GM21723 (cell line): ENCODE measurements around the gene LRRC4C.
"Not testable (repeated sequence)": the region's sequence is repeated elsewhere in the genome, so short reads cannot be mapped to it uniquely, and the experiment has no call there.

Source experiments
- ATAC-seq: cut with Tn5 transposase; IDR thresholded peaks from one replicate; pipeline ENCODE4 v1.9.1; 2021; ENCODE audit warnings: mild to moderate bottlenecking, moderate library complexity; ENCODE audit not compliant: unreplicated experiment

LRRC4C gene

DNA sequence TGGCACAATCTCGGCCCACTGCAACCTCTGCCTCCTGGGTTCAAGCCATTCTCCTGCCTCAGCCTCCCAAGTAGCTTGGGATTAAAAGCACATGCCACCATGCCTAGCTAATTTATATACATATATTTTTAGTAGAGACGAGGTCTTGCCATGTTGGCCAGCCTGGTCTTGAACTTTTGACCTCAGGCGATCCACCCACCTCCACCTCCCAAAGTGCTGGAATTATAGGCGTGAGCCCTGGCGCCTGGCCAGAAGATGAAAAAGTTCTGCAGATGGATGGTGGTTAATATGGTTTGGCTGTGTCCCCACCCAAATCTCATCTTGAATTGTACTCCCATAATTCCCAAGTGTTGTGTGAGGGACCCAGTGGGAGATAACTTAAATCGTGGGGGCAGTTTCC is 937.4 kb downstream of the LRRC4C start:
- ATAC-seq, result not testable (repeated sequence)

- no peak for ATAC-seq
Measured at GRCh38 chr11:40517122-40517521, 942.3 kb downstream of the LRRC4C start.

DNA sequence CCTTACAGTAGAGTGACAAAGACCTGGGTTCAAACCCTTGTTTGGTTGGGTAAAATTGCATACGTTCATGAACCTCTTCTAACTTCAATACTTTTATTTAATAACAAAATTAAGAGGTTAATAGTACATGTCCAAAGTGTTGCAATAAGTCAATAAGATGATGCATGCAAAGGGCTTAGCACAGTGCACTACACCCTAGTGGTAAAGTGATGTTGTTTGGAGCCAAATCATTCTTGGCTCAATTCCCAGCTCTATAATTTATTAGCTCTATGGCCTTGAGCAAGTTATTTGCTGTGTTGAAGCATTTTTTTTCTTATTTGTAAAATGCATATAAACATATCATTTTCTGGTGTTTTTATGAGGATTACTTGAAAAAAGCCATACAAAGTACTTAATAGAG is 945.3 kb downstream of the LRRC4C start:
- ATAC-seq, result no peak

DNA sequence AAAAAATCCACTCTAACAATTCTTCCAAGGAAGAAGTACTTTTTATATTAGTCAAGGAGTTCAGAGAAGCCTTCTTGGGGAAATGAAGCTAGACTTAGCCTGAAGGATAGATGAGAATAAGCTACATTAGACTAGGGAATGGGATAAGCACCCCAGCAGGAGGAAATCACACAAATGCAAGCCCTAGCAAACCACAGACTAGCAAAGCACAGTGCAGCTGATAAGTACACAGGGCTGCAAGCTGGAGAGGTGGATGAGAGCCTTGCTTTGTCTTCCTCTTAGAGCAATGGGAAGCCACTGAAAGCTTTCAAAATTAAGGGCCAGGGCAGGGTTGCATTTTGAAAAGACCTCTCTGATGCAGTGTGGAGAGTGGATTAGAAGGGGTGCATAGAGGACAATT is 946.2 kb downstream of the LRRC4C start:
- ATAC-seq, result no peak

DNA sequence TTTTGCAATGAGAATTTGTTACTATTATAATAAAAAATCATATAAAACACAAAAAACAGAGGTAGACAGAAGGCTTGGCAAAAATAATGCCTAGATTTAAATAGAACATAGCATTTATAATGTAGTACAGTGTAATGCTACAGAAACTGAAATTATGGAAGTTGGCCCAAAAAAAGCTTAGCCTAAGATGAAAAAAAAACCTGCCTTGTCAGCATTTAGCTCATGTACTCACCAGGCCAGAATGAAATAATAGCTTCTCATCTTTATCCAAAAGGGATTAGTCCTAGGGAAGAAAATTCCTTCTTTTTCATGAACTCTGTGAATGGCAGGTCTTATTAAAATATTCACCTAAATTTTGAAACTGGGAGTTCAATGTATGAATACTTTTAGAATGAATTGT is 951.1 kb downstream of the LRRC4C start:
- ATAC-seq, result no peak

DNA sequence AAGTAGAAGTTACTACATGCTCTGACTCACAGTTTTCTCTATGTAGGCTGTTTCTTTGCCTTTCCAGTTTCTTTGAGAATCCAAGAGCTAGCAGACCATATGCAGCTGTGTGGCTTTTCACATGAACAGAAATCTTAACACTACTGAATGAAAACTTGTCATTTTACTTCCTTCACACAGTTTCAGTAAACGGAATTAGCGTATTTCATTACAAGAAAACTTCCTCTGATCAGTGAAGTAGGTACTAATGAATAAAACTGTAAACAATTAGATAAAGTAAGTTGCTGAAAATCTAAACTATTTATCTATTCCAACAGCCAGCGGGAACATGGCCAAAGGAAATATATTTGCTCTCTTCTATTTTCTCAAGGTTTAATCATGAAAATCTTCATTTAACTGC is 953.2 kb downstream of the LRRC4C start:
- no peak for ATAC-seq

GRCh38 chr11:40491341-40491740 is 968.1 kb downstream of the LRRC4C start:
- ATAC-seq, result no peak

- no peak for ATAC-seq
Measured at GRCh38 chr11:40467771-40468170, 991.7 kb downstream of the LRRC4C start.

DNA sequence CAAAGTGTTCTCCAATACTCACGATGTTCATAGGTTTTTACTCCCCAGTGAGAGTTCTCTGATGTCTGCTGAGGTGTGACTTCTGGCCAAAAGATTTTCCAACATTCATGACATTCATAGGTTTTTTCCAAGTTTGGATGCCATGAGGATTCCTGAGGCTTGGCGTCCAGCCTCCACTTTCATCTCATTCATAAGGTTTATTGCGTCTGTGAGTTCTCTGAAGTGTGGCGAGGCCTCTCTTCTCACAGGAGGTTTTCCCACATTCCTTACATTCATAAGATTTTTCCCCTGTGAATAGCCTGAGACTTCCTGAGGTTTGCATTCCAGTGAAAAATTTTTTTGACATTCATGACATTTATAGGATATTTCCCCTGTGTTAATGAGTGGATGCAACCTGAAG is 1014.1 kb downstream of the LRRC4C start:
- ATAC-seq, result no peak

DNA sequence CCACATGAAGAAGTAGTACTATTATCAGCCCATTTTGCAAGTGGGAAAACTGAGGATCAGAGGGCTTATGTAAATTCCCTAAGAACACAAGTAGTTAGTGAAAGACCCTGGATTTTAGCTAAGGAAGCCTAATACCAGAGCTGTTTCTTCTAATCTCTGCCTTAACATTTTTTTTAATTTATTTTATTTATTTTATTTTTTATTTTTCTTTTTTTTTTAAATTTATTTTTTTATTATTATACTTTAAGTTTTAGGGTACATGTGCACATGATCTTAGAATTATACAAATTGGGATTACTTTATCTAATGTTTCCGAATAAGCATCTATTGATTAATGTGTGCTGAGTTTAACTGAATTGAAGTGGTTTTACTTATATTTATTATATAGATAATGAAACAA is 1015.3 kb downstream of the LRRC4C start:
- ATAC-seq, result no peak

- no peak for ATAC-seq
Measured at GRCh38 chr11:40435344-40435743, 1024.1 kb downstream of the LRRC4C start.

DNA sequence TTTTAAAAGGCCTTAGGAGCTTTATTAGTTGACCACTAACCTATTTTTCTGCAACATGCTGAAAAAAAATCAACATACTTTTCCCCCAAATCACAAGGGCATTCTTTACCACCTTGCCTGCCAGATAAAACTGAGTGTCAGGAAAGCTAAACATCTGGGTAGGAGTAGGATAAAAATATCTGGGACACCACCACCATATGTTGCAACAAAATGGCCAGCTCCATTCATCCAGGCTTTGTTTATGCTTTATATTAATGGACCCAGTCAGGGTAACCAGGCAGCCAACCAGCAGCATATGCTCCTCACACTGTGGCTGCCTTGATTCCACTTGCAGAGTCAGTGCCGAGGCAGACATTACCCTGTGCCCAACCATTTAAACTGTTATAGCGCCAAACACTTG is 1024.5 kb downstream of the LRRC4C start:
- ATAC-seq, result no peak

DNA sequence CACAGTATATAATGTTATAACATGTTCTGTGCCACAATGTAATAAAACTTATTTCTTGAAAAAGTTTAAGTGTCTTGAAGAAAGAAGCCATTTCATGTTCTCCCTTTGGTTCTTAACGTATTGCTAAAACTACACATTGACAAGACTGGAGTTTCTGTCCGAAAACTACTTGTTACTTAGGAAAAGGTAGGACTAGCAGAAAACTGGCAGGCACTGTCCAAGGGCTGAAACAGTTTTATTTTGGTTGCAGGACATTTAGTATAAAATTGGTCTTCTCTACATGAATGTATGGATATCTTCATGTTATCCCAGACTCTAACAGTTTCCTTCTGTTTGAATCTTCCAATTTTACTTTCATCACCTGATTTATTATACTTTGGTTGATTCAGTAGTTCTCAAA is 1027.1 kb downstream of the LRRC4C start:
- ATAC-seq, result no peak

DNA sequence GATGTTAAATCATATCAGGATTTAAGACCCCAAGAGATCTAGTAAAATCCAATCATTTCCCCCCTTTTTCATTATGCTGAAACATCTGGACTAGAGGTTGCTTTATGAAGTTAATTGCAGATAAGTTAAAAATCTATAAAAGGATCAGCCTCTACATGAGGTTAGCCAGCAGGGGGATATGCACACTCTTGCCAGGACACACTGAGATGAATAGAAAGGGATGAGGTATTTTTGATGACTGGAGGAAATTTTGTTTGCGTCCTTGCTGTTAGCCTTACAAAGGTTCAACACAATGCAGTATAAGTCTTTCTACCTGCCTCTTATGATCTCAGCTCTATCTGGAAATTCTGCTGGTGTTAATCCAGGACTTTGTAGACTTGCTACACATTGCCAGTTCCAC is 1034.3 kb downstream of the LRRC4C start:
- ATAC-seq, result no peak

GRCh38 chr11:40421208-40421981 is 1038.1 kb downstream of the LRRC4C start:
- no peak for ATAC-seq

DNA sequence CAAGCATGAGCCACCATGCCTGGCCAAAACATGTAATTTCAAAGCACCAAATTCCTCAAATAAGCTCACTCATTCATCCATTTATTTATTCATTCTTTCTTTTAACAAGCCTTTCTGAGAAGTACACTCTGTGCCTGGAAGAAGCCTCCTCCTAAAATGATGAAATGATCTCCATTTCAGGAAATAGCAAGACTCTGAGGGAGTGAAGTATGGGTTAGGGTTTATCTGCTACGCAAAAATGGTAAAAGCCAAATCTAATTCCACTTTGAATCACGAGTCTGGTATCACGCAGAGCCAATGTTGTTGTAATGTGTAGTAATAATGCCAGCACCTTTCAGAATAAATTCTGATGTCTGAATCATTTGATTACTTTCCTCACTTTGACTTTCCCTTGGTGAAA is 1041.8 kb downstream of the LRRC4C start:
- ATAC-seq, result no peak

DNA sequence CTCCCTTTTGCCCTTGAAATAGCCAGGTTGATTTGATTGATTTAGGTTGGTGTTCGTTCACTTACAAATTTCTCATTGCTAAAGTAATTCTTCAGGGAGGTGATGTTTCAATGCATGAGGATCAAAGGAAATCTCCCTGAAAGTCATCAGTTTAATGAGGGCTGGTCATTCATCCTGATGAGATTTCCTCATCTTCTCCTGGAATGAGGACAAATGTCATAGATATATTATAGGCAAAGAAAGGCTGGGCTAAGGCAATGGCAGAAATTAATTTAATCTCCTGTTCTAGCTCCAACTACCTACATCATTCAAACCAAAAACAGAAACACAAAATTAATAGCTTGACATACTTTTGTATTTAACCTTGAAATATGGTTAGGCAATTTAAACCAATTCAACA is 1052.1 kb downstream of the LRRC4C start:
- no peak for ATAC-seq

DNA sequence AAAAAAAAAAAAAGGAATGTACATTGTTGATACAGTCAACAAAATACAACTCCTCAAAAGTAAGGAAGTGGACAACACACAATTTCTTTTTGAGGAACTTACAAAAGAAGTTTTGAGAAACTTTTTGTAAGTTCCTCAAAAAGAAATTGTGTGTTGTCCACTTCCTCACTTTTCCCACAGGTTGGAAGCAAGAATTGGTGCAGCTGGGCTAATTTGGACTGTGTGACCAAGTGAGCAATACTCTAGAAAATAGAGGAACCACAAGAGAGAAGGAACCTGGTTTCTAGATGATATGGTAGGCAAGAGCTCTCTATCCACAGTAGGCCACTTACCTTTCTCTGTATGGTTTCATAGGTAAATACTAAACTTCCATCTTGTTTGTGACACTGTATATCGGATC is 1053.8 kb downstream of the LRRC4C start:
- no peak for ATAC-seq

GRCh38 chr11:40403321-40403720 is 1056.1 kb downstream of the LRRC4C start:
- no peak for ATAC-seq

DNA sequence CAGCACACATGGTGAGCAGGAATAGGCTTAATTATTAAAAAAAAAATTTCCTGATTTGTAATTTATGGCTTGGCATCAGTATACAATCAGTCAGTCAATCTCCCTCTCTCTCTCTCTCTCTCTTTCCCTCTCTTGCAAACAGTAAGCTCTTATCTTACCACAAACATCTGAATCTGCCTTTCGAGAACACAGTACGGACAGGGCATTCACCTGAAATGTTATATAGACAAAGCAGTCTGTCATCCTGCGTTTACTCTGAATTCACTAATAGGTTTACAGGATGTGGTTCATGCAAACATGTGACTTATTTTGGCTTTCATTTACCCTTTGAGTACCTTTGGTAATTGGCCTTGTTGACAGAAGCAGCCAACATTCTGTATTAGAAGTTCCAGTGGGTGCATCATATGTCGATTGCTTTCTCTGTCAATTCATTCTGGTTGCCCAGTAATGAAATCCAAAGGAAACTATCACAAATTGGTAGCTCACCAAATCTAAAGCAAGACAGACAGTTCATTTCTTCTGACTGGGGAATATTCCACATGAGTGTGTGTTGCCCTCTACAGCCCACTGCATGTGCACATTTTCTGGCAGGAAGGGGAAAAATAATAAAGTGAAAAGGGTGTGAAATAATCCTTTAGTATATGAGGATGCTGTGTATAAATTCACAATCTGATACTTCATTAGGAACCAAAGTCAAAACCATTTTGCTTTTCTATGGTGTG is 1058.2 kb downstream of the LRRC4C start:
- no peak for ATAC-seq

GRCh38 chr11:40397141-40397540 is 1062.3 kb downstream of the LRRC4C start:
- no peak for ATAC-seq

- no peak for ATAC-seq
Measured at GRCh38 chr11:40393511-40393910, 1065.9 kb downstream of the LRRC4C start.

DNA sequence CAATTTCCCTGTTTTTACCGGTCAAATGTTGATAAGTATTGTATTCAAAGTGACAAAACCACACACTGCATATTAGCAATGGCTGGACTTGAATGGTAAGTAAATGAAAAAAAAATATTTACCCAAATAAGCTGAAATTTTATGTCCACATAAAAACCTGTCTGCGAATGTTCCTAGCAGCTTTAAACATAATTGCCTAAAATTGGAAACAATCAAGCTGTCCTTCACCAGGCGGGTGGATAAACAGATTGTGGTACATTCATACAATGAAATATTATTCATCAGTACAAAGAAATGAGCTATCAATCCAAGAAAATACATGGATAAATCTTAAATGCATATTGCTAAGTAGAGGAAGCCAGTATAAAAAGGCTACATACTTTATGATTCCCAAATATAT is 1067.8 kb downstream of the LRRC4C start:
- no peak for ATAC-seq
